ENCODE data around the gene SLC1A4. TPM values are rescaled to one million over a fixed set of nuclear protein-coding genes. Genes with fewer than 3 reads are reported as not detected.
A peak's percentile ranks its signal among the peaks of the same experiment; 100 is the strongest.

SLC1A4 gene
- total RNA-seq, 6 donors from 2014 or later: 5.2 to 15.2 (median 9.7) TPM

GRCh38 chr2:65046633-65047407 is 57.6 kb downstream of the SLC1A4 start:
- Histone ChIP-seq H3K36me3 (no peaks in the 10 kb centered on the region), H3K27ac (no peak overlapping the region), H3K4me3 (no peak overlapping the region), H3K27me3 (no peaks in the 10 kb centered on the region), H3K4me1 (peaks cover 0 to 4% (median 0%) of the 10 kb centered on the region in 4 donors), H3K9me3 (no peaks in the 10 kb centered on the region)
- ATAC-seq (ENCODE audit: low FRiP score in 2 of 2): peak in 1 of 2 donors; percentile 65
- no peak for TF ChIP-seq CTCF (IDR thresholded peaks at IDR 0.05)
- no peak for TF ChIP-seq EP300 (IDR thresholded peaks at IDR 0.05)
- TF ChIP-seq POLR2A (IDR thresholded peaks at IDR 0.05): no peak
- no peak for TF ChIP-seq POLR2AphosphoS5 (IDR thresholded peaks at IDR 0.05)
- 93 to 96% methylated on average over 11 of the region's 11 CpGs for WGBS, 2 donors
- no peak for DNase-seq

DNA sequence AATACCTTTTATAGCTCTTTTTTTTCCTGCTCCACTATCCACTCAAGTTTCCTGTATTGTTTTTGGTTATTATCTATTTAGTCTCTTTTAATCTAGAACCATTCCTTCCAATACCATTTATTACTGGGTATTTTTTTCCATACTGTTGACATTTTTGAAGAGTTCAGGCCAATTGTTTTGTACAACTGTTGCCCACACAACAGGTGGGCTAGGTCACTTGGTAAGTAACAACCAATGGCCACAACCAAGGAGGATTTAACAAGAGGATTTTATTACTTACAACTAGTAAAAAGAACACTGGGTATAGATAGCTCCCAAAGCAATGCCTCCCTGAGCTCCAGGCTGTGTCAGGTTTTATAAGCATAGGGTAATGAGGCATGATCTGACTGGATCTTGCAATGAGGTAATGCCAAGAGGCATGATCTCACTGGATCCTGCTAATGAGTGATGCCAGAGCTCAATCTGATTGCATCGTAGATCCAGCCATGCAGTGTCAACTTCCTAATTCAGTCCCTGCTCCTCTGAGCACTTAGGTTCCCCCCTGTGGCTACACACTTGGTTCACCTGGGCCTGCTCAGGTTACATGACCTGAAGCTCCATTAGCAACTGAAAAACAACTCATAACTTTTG is 59.9 kb downstream of the SLC1A4 start:
- no peaks in the 10 kb centered on the region for H3K27me3 ChIP-seq
- DNase-seq (no peak), ATAC-seq (ENCODE audit: low FRiP score in 2 of 2) (no peak)
- H3K27ac ChIP-seq: no peak overlapping the region
- no peaks in the 10 kb centered on the region for H3K9me3 ChIP-seq
- no peaks in the 10 kb centered on the region for H3K36me3 ChIP-seq
- 90 to 100% methylated on average over 1 of the region's 1 CpG for WGBS, 2 donors
- no peak overlapping the region for H3K4me3 ChIP-seq
- TF ChIP-seq CTCF (IDR thresholded peaks at IDR 0.05) (no peak), EP300 (IDR thresholded peaks at IDR 0.05) (no peak), POLR2AphosphoS5 (IDR thresholded peaks at IDR 0.05) (no peak), POLR2A (IDR thresholded peaks at IDR 0.05) (no peak)
- no peaks in the 10 kb centered on the region for H3K4me1 ChIP-seq

- no peaks in the 10 kb centered on the region for H3K27me3 ChIP-seq
- H3K36me3 ChIP-seq: no peaks in the 10 kb centered on the region
- peaks cover 3 to 8% (median 5%) of the 10 kb centered on the region in 4 donors for H3K4me1 ChIP-seq
- DNase-seq (no peak), ATAC-seq (ENCODE audit: low FRiP score in 2 of 2) (no peak)
- 91 to 99% methylated on average over 3 of the region's 3 CpGs for WGBS, 2 donors
- H3K4me3 ChIP-seq: no peak overlapping the region
- no peak for TF ChIP-seq POLR2AphosphoS5 (IDR thresholded peaks at IDR 0.05)
- no peak for TF ChIP-seq EP300 (IDR thresholded peaks at IDR 0.05)
- TF ChIP-seq CTCF (IDR thresholded peaks at IDR 0.05): no peak
- TF ChIP-seq POLR2A (IDR thresholded peaks at IDR 0.05): no peak
- no peak overlapping the region for H3K27ac ChIP-seq
- H3K9me3 ChIP-seq: no peaks in the 10 kb centered on the region
These were observed 61.7 kb downstream of the SLC1A4 start for GRCh38 chr2:65050931-65051330.

DNA sequence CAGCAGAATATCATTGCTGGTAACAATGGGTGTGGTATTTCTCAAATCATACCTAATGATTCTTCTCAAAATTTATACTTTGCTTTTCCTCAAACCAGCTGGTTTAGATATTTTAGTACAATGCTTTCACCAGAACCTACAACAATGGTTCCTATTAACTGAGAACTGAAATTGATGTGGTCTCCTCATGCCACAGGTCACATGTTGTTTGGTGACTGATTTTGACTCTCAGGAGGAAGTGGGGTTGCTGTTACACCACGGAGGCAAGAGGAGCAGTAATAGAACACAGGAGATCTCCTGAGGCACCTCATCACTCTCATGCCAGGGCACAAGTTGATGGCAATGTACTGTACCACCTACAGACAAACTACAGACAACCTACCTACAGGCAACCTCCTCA is 64.0 kb downstream of the SLC1A4 start:
- ATAC-seq (ENCODE audit: low FRiP score in 2 of 2): no peak
- H3K4me3 ChIP-seq: no peak overlapping the region
- 25 to 52% methylated on average over 1 of the region's 1 CpG for WGBS, 2 donors
- no peak for TF ChIP-seq CTCF (IDR thresholded peaks at IDR 0.05)
- peak in 1 of 2 donors; percentile 14 for TF ChIP-seq POLR2AphosphoS5 (IDR thresholded peaks at IDR 0.05)
- no peaks in the 10 kb centered on the region for H3K36me3 ChIP-seq
- peaks cover 9 to 21% (median 16%) of the 10 kb centered on the region in 4 donors for H3K4me1 ChIP-seq
- no peaks in the 10 kb centered on the region for H3K27me3 ChIP-seq
- H3K27ac ChIP-seq: no peak overlapping the region
- no peaks in the 10 kb centered on the region for H3K9me3 ChIP-seq
- DNase-seq: no peak
